ENCODE results near the gene SPG7.

Gene SPG7

DNA sequence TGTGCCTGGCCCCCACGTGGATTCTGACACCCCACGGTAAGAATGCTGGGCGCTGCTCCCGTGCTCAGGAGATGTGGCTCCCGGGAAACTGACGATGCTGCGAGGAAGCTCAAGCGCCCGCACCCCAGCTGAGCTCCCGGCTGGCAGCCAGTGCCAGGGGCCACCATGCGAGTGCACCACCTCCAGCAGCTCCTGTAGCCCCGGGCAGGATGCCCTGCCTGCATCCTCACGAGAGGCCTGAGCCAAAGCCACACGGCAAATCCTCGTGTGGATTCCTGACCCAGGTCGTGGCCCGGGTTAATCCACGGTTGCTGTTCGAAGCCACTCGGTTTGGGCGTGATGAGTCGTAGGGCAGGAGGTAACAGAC is 93.7 kb downstream of the SPG7 start:
- ATAC-seq (replicated peaks; ENCODE audit: extremely low read depth, poor library complexity, severe bottlenecking) (no peak), DNase-seq (ENCODE audit: low spot score in 2 of 2) (no peak)
- Mint-ChIP-seq H3K9me3 (no peaks in the 10 kb centered on the region), H3K4me1 (peaks cover 16% of the 10 kb centered on the region), H3K27me3 (no peaks in the 10 kb centered on the region), H3K27ac (ENCODE audit: low read depth) (no peak overlapping the region), H3K36me3 (ENCODE audit: insufficient read depth) (peaks cover 1% of the 10 kb centered on the region), H3K4me3 (no peak overlapping the region)

DNA sequence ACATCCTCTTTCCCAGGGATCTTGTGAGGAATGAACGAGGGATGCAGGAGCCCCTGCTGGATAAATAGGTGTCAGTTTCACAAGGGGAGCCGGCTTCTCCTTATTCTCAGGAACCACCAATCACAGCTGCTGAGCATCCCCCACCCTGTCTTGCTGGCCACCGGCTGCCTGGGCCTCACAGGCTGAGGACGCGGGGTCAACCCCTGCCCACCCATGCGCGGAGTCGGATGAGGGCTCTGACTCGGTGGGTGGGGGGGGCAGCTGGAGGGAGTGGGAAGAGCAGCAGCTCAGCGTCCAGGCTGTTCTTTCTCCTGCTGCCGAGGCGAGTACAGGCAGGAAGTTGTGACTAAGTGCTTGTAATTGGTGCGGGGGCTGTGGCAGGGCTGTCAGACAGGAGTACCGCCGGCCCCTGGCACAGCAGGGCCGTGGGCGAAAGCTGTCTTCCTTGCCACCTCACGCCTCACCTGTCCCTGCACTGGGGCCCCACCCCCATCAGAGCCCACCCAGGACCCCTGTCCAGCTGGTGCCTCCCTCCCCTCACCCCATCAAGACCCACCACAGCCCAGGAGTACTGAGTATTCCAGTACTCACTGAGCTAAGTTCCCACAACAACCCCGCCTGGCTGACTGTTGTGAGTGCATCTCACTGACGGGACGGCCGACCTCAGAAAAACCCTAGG is 94.2 kb downstream of the SPG7 start:
- Mint-ChIP-seq H3K27ac (ENCODE audit: low read depth) (peak overlapping the region; percentile 49), H3K4me3 (peak overlapping the region; percentile 38), H3K9me3 (no peaks in the 10 kb centered on the region), H3K36me3 (ENCODE audit: insufficient read depth) (peaks cover 1% of the 10 kb centered on the region), H3K27me3 (no peaks in the 10 kb centered on the region), H3K4me1 (peaks cover 16% of the 10 kb centered on the region)
- peak in 1 of 2 donors; percentile 40 for DNase-seq (ENCODE audit: low spot score in 2 of 2)
- peak; percentile 84 for ATAC-seq (replicated peaks; ENCODE audit: extremely low read depth, poor library complexity, severe bottlenecking)

GRCh38 chr16:89602952-89603590 is 94.9 kb downstream of the SPG7 start:
- H3K36me3 Mint-ChIP-seq (ENCODE audit: insufficient read depth): peaks cover 1% of the 10 kb centered on the region
- no peaks in the 10 kb centered on the region for H3K9me3 Mint-ChIP-seq
- ATAC-seq (replicated peaks; ENCODE audit: extremely low read depth, poor library complexity, severe bottlenecking) (no peak), DNase-seq (ENCODE audit: low spot score in 2 of 2) (no peak)
- H3K27ac Mint-ChIP-seq (ENCODE audit: low read depth): peak overlapping the region; percentile 49
- H3K27me3 Mint-ChIP-seq: no peaks in the 10 kb centered on the region
- peaks cover 16% of the 10 kb centered on the region for H3K4me1 Mint-ChIP-seq
- H3K4me3 Mint-ChIP-seq: peak overlapping the region; percentile 38

DNA sequence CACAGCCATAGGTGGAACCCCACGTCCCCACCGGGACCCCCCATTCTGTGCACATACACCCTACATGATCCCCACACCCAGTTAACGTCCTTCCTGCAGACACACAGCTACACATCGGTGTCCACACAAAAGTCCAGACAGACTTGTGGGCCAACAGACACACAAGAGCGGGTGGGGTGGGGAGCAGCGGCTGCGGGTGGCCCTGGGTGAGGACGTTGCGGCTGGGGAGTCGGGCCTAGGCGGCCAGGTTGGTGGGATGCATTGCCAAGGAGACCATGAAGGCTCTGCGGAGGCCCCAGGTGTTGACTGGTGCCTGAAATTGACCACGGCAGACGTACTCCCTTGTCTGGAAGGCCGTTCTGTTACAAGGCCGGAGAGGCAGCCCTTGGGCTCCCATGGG is 96.6 kb downstream of the SPG7 start:
- no peak overlapping the region for H3K4me3 Mint-ChIP-seq
- H3K4me1 Mint-ChIP-seq: peaks cover 11% of the 10 kb centered on the region
- DNase-seq (ENCODE audit: low spot score in 2 of 2) (no peak), ATAC-seq (replicated peaks; ENCODE audit: extremely low read depth, poor library complexity, severe bottlenecking) (no peak)
- no peaks in the 10 kb centered on the region for H3K27me3 Mint-ChIP-seq
- peaks cover 1% of the 10 kb centered on the region for H3K36me3 Mint-ChIP-seq (ENCODE audit: insufficient read depth)
- H3K27ac Mint-ChIP-seq (ENCODE audit: low read depth): no peak overlapping the region
- H3K9me3 Mint-ChIP-seq: no peaks in the 10 kb centered on the region

DNA sequence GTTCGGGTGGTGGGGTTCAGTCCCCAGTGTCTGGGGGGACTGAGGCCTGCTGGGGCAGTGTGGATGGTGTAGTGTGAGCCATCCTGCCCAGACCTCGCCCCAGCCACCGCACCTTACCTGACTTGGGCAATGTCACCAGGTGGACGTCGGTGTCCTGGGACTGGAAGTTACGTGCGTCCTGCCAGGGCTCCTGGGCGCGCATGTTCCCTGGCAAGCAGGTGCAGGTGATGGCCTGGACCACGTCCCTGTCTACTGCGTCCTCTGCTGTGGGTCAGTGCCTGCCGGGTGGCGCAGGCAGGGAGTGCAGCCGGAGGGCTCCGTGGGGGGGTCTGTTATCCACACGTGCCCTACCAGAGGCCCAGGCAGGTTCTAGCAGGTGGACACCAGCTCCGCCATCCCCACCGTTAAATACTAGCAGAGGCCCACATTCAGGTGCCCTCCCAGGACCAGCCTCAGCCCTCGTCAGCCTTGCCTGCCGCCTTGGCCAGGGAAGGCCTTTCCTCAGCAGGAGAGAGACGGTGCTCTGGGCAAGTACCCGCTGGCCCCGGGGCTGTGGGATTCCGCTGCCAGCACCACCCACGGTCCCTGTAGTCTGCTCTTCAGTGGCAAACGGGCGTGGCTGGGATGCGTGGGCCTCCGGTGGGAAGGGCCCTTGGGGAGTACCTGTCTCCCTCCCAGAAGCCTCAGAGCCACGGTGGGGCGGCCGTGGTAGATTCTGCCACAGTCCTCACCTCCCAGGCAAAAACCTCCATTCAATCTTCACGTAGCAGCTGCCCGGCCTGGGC is 97.2 kb downstream of the SPG7 start:
- no peak for DNase-seq (ENCODE audit: low spot score in 2 of 2)
- no peak overlapping the region for H3K27ac Mint-ChIP-seq (ENCODE audit: low read depth)
- no peak overlapping the region for H3K4me3 Mint-ChIP-seq
- ATAC-seq (replicated peaks; ENCODE audit: extremely low read depth, poor library complexity, severe bottlenecking): no peak
- H3K36me3 Mint-ChIP-seq (ENCODE audit: insufficient read depth): peaks cover 1% of the 10 kb centered on the region
- H3K27me3 Mint-ChIP-seq: no peaks in the 10 kb centered on the region
- H3K9me3 Mint-ChIP-seq: no peaks in the 10 kb centered on the region
- H3K4me1 Mint-ChIP-seq: peaks cover 11% of the 10 kb centered on the region

GRCh38 chr16:89606006-89606405 is 97.8 kb downstream of the SPG7 start:
- no peak overlapping the region for H3K4me3 Mint-ChIP-seq
- H3K27ac Mint-ChIP-seq (ENCODE audit: low read depth): no peak overlapping the region
- ATAC-seq (replicated peaks; ENCODE audit: extremely low read depth, poor library complexity, severe bottlenecking): no peak
- H3K4me1 Mint-ChIP-seq: peaks cover 11% of the 10 kb centered on the region
- no peaks in the 10 kb centered on the region for H3K9me3 Mint-ChIP-seq
- DNase-seq (ENCODE audit: low spot score in 2 of 2): no peak
- H3K27me3 Mint-ChIP-seq: no peaks in the 10 kb centered on the region
- peaks cover 1% of the 10 kb centered on the region for H3K36me3 Mint-ChIP-seq (ENCODE audit: insufficient read depth)
